ENCODE data around the gene EPS15. TPM values are rescaled to one million over a fixed set of nuclear protein-coding genes. Genes with fewer than 3 reads are reported as not detected.
A peak's percentile ranks its signal among the peaks of the same experiment; 100 is the strongest.

Gene EPS15
- total RNA-seq, result 100 to 1,000 TPM in 3 of 4 donors, 10 to 100 TPM in 1; 94.8 to 133 (median 125) TPM

GRCh38 chr1:51519048-51519864, at the start of gene EPS15:
TSS of gene EPS15 (minus strand) at chr1:51519266. CDS start at chr1:51519231, 35 bp downstream.
- Histone ChIP-seq H3K27me3 (no peaks in the 10 kb centered on the region), H3K9me3 (no peaks in the 10 kb centered on the region), H3K4me1 (peaks cover 0 to 36% (median 28%) of the 10 kb centered on the region in 4 donors), H3K27ac (peak within 1 kb of the TSS; percentile 39 to 97 (median 94)), H3K4me3 (peak within 1 kb of the TSS; percentile 46 to 96 (median 84)), H3K36me3 (no peaks in the 10 kb centered on the region)
- DNase-seq (ENCODE audit: low spot score in 2 of 2), result peak; percentile 73 to 74
- TF ChIP-seq CTCF (IDR thresholded peaks at IDR 0.05) (peak in 1 of 5 experiments; percentile 21), POLR2A (IDR thresholded peaks at IDR 0.05) (peak; percentile 55 to 75), EP300 (IDR thresholded peaks at IDR 0.05) (peak in 1 of 2 donors; percentile 85)
- WGBS, 2 donors, result 4 to 6% methylated on average over 8 to 10 of the region's 56 CpGs

- peaks cover 0 to 43% (median 26%) of the 10 kb centered on the region in 4 donors for H3K4me1 ChIP-seq
- 88 to 92% methylated on average over 7 of the region's 7 CpGs for WGBS, 2 donors
- no peaks in the 10 kb centered on the region for H3K27me3 ChIP-seq
- H3K9me3 ChIP-seq, result no peaks in the 10 kb centered on the region
- DNase-seq (ENCODE audit: low spot score in 2 of 2), result no peak
- TF ChIP-seq CTCF (IDR thresholded peaks at IDR 0.05) (no peak), POLR2A (IDR thresholded peaks at IDR 0.05) (no peak), EP300 (IDR thresholded peaks at IDR 0.05) (no peak)
- peak overlapping the region in 2 of 4 donors; percentile 41 to 63 for H3K27ac ChIP-seq
- H3K4me3 ChIP-seq, result no peak overlapping the region
- H3K36me3 ChIP-seq, result no peaks in the 10 kb centered on the region
These were observed 49.3 kb upstream of the EPS15 start for GRCh38 chr1:51568231-51568935.

- Histone ChIP-seq H3K27ac (peak overlapping the region in 2 of 4 donors; percentile 41 to 63), H3K4me1 (peaks cover 0 to 43% (median 26%) of the 10 kb centered on the region in 4 donors), H3K9me3 (no peaks in the 10 kb centered on the region), H3K36me3 (no peaks in the 10 kb centered on the region), H3K27me3 (no peaks in the 10 kb centered on the region), H3K4me3 (no peak overlapping the region)
- no peak for DNase-seq (ENCODE audit: low spot score in 2 of 2)
- no peak for TF ChIP-seq POLR2A (IDR thresholded peaks at IDR 0.05)
- TF ChIP-seq EP300 (IDR thresholded peaks at IDR 0.05), result peak in 1 of 2 donors; percentile 26
These were observed 48.6 kb upstream of the EPS15 start for GRCh38 chr1:51567653-51568052.

- Histone ChIP-seq H3K9me3 (no peaks in the 10 kb centered on the region), H3K27me3 (no peaks in the 10 kb centered on the region), H3K27ac (no peak overlapping the region), H3K36me3 (no peaks in the 10 kb centered on the region), H3K4me3 (no peak overlapping the region), H3K4me1 (peaks cover 0 to 43% (median 26%) of the 10 kb centered on the region in 4 donors)
- DNase-seq (ENCODE audit: low spot score in 2 of 2), result no peak
- WGBS, 2 donors, result 92 to 94% methylated on average over 3 of the region's 3 CpGs
- no peak for TF ChIP-seq EP300 (IDR thresholded peaks at IDR 0.05)
- TF ChIP-seq CTCF (IDR thresholded peaks at IDR 0.05), result no peak
- no peak for TF ChIP-seq POLR2A (IDR thresholded peaks at IDR 0.05)
These were observed 47.2 kb upstream of the EPS15 start for GRCh38 chr1:51566260-51566659.

DNA sequence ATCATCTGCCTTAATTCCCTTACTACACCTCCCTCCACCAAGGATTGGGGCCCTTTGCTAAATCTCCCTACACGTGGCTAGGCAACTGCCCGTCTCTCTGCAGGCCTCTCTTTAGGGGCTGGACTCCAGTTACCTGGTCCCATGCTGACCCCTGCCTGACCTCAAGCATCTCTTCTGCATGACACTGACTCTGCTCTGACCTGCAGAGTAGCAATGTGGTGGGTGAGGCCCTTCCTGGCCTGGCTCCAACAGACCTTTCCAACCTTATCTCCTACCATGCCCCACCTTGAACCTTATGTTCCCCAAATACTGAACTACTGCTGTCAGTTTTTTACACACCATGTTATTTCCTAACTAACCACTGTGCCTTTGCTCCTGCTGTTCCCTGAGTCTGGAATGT, 45.9 kb upstream of the EPS15 start:
- TF ChIP-seq EP300 (IDR thresholded peaks at IDR 0.05) (no peak), POLR2A (IDR thresholded peaks at IDR 0.05) (no peak), CTCF (IDR thresholded peaks at IDR 0.05) (no peak)
- 64 to 72% methylated on average over 2 of the region's 2 CpGs for WGBS, 2 donors
- Histone ChIP-seq H3K36me3 (no peaks in the 10 kb centered on the region), H3K27ac (no peak overlapping the region), H3K4me1 (peaks cover 0 to 41% (median 21%) of the 10 kb centered on the region in 4 donors), H3K9me3 (no peaks in the 10 kb centered on the region), H3K4me3 (no peak overlapping the region), H3K27me3 (no peaks in the 10 kb centered on the region)
- DNase-seq (ENCODE audit: low spot score in 2 of 2), result no peak

Data from tibial nerve (tissue), 4 donors.